GM10248 (cell line): ENCODE data around the gene TMEM141.

ENCODE experiments used
- CTCF ChIA-PET: fragments of 300-600 bp; sonication (Branson Sonifier 250); formaldehyde crosslinking; extraction: SDS; loops from one replicate; lab custom pipeline; 2021; ENCODE audit warnings: antibody characterized with exemption; lab: Yijun Ruan, JAX
- POLR2A ChIA-PET: fragments of 350-650 bp; sonication (Branson Sonifier 250); formaldehyde crosslinking; extraction: SDS; loops from one replicate; lab custom pipeline; 2020; ENCODE audit warnings: antibody characterized with exemption; lab: Yijun Ruan, JAX
- DNase-seq: peaks from one replicate; pipeline ENCODE4 v3.0.0; 2012; ENCODE audit errors: extremely low spot score
- CTCF ChIP-seq: IDR thresholded peaks from 2 replicates; pipeline ENCODE4 v1.5.1; 2012; ENCODE audit warnings: mild to moderate bottlenecking, low read depth; ENCODE audit errors: extremely low read depth, missing control alignments, control extremely low read depth

TMEM141 gene

GRCh38 chr9:136756134-136756438 lies 35.1 kb upstream of the TMEM141 start:
- no peak for DNase-seq
- ChIA-PET POLR2A (no interaction called here), CTCF (interaction anchor here (1.0 kb wide), 1 partner anchor 10 kb away, joined by 3 read pairs; no protein-coding TSS in a partner anchor)
- no peak for TF ChIP-seq CTCF

DNA sequence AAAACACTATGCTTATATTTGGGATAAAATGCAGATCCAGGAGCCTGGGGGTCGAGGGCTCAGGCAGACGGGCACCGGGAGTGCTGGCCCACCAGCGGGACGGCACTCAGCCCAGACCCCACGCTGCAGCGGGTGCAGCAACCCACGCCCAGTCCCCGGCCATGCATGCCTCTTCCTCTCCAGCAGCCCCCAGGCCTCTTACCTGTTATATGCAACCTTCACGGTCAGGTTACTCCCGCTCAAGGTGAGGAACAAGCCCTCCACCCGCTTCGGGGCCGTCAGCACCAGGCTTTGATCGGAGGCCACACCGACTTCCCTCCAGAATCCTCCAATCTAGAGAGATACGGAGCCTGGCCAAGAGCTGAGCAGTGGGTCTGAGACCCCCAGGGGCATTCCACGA lies 34.3 kb upstream of the TMEM141 start:
- no peak for DNase-seq
- no peak for TF ChIP-seq CTCF
- ChIA-PET CTCF (interaction anchor here (1.3 to 5.1 kb wide), 3 partner anchors 12 to 28 kb away, joined by 3 to 20 read pairs (median 6); no protein-coding TSS in a partner anchor), POLR2A (no interaction called here)

GRCh38 chr9:136757328-136757727 lies 33.8 kb upstream of the TMEM141 start:
- DNase-seq, result no peak
- CTCF ChIA-PET, result interaction anchor here (1.0 to 5.2 kb wide), 8 partner anchors 9 to 103 kb away, joined by 3 to 24 read pairs (median 4); partner anchors contain the start of gene LCN10
- POLR2A ChIA-PET, result interaction anchor here (0.5 kb wide), 1 partner anchor 26 kb away, joined by 4 read pairs; no protein-coding TSS in a partner anchor
- no peak for TF ChIP-seq CTCF

- DNase-seq, result no peak
- ChIA-PET POLR2A (interaction anchor here (0.5 kb wide), 1 partner anchor 27 kb away, joined by 4 read pairs; no protein-coding TSS in a partner anchor), CTCF (interaction anchor here (1.0 to 5.2 kb wide), 8 partner anchors 9 to 103 kb away, joined by 3 to 24 read pairs (median 4); partner anchors contain the start of gene LCN10)
- TF ChIP-seq CTCF, result no peak
These were observed 33.4 kb upstream of the TMEM141 start for GRCh38 chr9:136757751-136758140.

DNA sequence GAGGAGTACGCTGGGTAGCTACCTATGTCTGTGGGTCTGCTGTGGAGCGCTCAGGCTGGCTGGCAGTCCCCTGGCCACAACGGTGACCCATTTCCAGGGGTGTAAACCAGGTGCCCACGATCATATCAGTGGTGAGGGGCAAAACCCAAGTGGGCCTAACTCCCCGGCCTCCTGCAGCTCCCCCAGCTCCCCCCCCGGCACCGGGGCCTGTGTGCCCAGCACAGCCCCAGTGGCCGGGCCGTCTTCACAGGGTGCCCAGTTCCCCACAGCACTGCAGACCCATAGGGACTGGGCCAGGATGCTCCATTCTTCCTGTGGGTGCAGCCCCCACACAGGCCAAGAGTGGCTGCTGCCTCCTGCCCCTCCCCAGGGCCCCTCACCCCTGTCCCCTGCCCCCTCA lies 32.1 kb upstream of the TMEM141 start:
- TF ChIP-seq CTCF, result no peak
- POLR2A ChIA-PET, result no interaction called here
- CTCF ChIA-PET, result interaction anchor here (3.9 to 5.2 kb wide), 3 partner anchors 17 to 30 kb away, joined by 17 to 24 read pairs (median 20); partner anchors contain the start of gene LCN10
- no peak for DNase-seq

GRCh38 chr9:136759436-136760325 lies 31.5 kb upstream of the TMEM141 start:
- ChIA-PET CTCF (interaction anchor here (1.2 to 5.2 kb wide), 5 partner anchors 15 to 31 kb away, joined by 3 to 24 read pairs (median 17); partner anchors contain the start of gene LCN10), POLR2A (no interaction called here)
- no peak for DNase-seq
- TF ChIP-seq CTCF, result no peak
